Hepatocyte (in vitro differentiated cells): ENCODE results near the gene VCL. TPM values are rescaled to one million over a fixed set of nuclear protein-coding genes. Genes with fewer than 3 reads are reported as not detected.
"Not testable (repeated sequence)": the region's sequence is repeated elsewhere in the genome, so short reads cannot be mapped to it uniquely, and the experiment has no call there.

Experiments used
- DNase-seq: peaks from one replicate; pipeline ENCODE4 v3.0.0-alpha.2; 2016; ENCODE audit warnings: low spot score
- H2AFZ ChIP-seq: fragments of 200-600 bp; sonication (generic); 2 replicates; pipeline ENCODE4 v1.6.0; 2016; ENCODE audit warnings: antibody characterized with exemption, mild to moderate bottlenecking
- H3K27ac ChIP-seq: fragments of 200-600 bp; sonication (generic); 2 replicates; pipeline ENCODE4 v1.5.1; 2016; ENCODE audit warnings: mild to moderate bottlenecking
- H3K27me3 ChIP-seq: fragments of 200-600 bp; sonication (generic); 2 replicates; pipeline ENCODE4 v1.6.1; 2016
- H3K36me3 ChIP-seq: fragments of 200-600 bp; sonication (generic); replicated peaks from 2 replicates; pipeline ENCODE4 v1.5.1; 2016; ENCODE audit warnings: low read depth; ENCODE audit not compliant: insufficient read depth
- H3K4me1 ChIP-seq: fragments of 200-600 bp; sonication (generic); 2 replicates; pipeline ENCODE4 v1.5.1; 2016; ENCODE audit warnings: mild to moderate bottlenecking, moderate library complexity; ENCODE audit not compliant: insufficient read depth
- H3K4me2 ChIP-seq: fragments of 200-600 bp; sonication (generic); 2 replicates; pipeline ENCODE4 v1.6.0; 2016
- H3K4me3 ChIP-seq: fragments of 200-600 bp; sonication (generic); 2 replicates; pipeline ENCODE4 v1.5.1; 2016; ENCODE audit warnings: mild to moderate bottlenecking
- H3K79me2 ChIP-seq: fragments of 200-600 bp; sonication (generic); 2 replicates; pipeline ENCODE4 v1.6.0; 2017; ENCODE audit warnings: mild to moderate bottlenecking
- H3K9me2 ChIP-seq: fragments of 200-600 bp; sonication (generic); replicated peaks from 2 replicates; pipeline ENCODE4 v1.6.0; 2017; ENCODE audit warnings: mild to moderate bottlenecking; ENCODE audit not compliant: insufficient read depth
- H3K9me3 ChIP-seq: fragments of 200-600 bp; sonication (generic); 2 replicates; pipeline ENCODE4 v1.5.1; 2016; ENCODE audit warnings: low read depth, mild to moderate bottlenecking
- H4K20me1 ChIP-seq: fragments of 200-600 bp; sonication (generic); 2 replicates; pipeline ENCODE4 v1.6.0; 2016; ENCODE audit warnings: mild to moderate bottlenecking; ENCODE audit not compliant: insufficient read depth, poor library complexity, severe bottlenecking
- EZH2 ChIP-seq: fragments of 200-600 bp; sonication (generic); IDR thresholded peaks from 2 replicates; pipeline ENCODE4 v1.6.1; 2016; ENCODE audit warnings: antibody characterized with exemption, mild to moderate bottlenecking, borderline replicate concordance
- EZH2phosphoT487 ChIP-seq: fragments of 200-600 bp; sonication (generic); IDR thresholded peaks from one replicate; pipeline ENCODE4 v1.6.1; 2018; ENCODE audit warnings: antibody characterized with exemption, mild to moderate bottlenecking, low read depth, moderate library complexity; ENCODE audit not compliant: unreplicated experiment, severe bottlenecking
- whole genome bisulfite sequencing: methylation state at CpG from one replicate; pipeline ENCODE4 v1.1.6; 2016; ENCODE audit warnings: low lambda C conversion rate; ENCODE audit errors: missing lambda C conversion rate; 5-methylcytosine and 5-hydroxymethylcytosine counted together
- polyA plus RNA-seq: library from polyadenylated mRNA; unstranded; fragments of >200 nt; fragmentation: Nextera tagmentation; extraction: Ambion mirVana; gene quantifications from 2 replicates; pipeline ENCODE4 v1.2.1, GENCODE V29; 2016
- total RNA-seq: library from RNA; depleted of rRNA; stranded (reverse); fragments of >200 nt; gene quantifications from 2 replicates; pipeline ENCODE4 v1.2.3, GENCODE V29; 2014
- TF ChIP-seq, protein P1 (sequence below): fragments of 200-600 bp; sonication (generic); IDR thresholded peaks from 2 replicates; pipeline ENCODE4 v1.5.1; 2016; ENCODE audit warnings: antibody characterized with exemption, mild to moderate bottlenecking; ENCODE audit not compliant: poor library complexity

The VCL gene
- total and polyA plus RNA-seq, 2 experiments from 2014 or later = 60.8 to 93.4 TPM

DNA sequence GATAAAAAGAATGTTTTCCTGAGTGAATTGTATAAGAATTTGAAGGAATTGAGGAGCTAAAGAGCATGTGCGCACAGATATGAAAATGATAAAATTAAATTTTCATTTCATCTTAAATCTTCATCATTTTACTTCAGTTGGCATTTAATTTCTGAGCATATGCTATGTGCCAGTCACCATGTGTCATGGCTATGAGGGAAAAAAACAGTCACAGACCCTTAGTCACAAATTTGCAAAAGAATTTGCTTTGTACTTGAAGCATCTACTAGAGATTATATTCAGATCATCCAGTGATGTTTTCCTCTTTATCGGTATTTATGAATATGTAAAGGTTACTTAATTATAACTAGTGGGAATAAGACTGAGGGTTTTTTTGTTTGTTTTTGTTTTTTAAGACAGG lies 29.8 kb downstream of the VCL start:
- peaks cover 87% of the 10 kb centered on the region for H3K79me2 ChIP-seq
- no peaks in the 10 kb centered on the region for H3K9me3 ChIP-seq
- H3K9me2 ChIP-seq = no peaks in the 10 kb centered on the region
- H4K20me1 ChIP-seq = peaks cover 4% of the 10 kb centered on the region
- H2AFZ ChIP-seq = no peak overlapping the region
- no peaks in the 10 kb centered on the region for H3K27me3 ChIP-seq
- peaks cover 11% of the 10 kb centered on the region for H3K4me1 ChIP-seq
- H3K4me2 ChIP-seq = no peak overlapping the region
- H3K27ac ChIP-seq = no peak overlapping the region
- no peak overlapping the region for H3K4me3 ChIP-seq
- WGBS = 99% methylated on average over 2 of the region's 2 CpGs
- H3K36me3 ChIP-seq = no peaks in the 10 kb centered on the region
- no peak for DNase-seq
- TF ChIP-seq, protein P1, sequence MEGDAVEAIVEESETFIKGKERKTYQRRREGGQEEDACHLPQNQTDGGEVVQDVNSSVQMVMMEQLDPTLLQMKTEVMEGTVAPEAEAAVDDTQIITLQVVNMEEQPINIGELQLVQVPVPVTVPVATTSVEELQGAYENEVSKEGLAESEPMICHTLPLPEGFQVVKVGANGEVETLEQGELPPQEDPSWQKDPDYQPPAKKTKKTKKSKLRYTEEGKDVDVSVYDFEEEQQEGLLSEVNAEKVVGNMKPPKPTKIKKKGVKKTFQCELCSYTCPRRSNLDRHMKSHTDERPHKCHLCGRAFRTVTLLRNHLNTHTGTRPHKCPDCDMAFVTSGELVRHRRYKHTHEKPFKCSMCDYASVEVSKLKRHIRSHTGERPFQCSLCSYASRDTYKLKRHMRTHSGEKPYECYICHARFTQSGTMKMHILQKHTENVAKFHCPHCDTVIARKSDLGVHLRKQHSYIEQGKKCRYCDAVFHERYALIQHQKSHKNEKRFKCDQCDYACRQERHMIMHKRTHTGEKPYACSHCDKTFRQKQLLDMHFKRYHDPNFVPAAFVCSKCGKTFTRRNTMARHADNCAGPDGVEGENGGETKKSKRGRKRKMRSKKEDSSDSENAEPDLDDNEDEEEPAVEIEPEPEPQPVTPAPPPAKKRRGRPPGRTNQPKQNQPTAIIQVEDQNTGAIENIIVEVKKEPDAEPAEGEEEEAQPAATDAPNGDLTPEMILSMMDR = no peak
- TF ChIP-seq EZH2 (no peak), EZH2phosphoT487 (no peak)

DNA sequence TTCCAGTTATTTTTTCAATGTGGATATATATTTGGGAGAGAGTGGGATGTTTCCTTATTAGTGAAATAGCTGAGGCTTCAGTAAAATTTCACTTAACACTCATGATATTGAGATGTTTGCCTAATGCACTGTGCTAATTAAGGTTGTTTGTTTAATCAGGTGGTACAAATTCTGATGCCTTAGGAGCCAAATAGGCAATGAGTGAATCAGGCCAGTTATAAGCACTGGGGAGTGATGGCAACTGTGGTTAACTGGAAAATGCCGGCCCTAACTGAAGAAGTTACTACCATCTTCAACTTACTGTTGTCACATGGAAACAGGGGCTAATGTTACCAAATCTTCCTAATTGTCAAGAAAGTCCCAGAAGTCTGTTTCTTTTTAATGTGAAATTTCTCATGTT lies 32.0 kb downstream of the VCL start:
- peaks cover 12% of the 10 kb centered on the region for H3K4me1 ChIP-seq
- no peak for DNase-seq
- WGBS = 94% methylated on average over 1 of the region's 1 CpG
- no peak overlapping the region for H2AFZ ChIP-seq
- no peak for TF ChIP-seq EZH2phosphoT487
- H3K27me3 ChIP-seq = no peaks in the 10 kb centered on the region
- H3K4me3 ChIP-seq = no peak overlapping the region
- peaks cover 70% of the 10 kb centered on the region for H3K79me2 ChIP-seq
- H4K20me1 ChIP-seq = no peaks in the 10 kb centered on the region
- H3K27ac ChIP-seq = no peak overlapping the region
- H3K4me2 ChIP-seq = no peak overlapping the region
- H3K9me2 ChIP-seq = no peaks in the 10 kb centered on the region
- H3K36me3 ChIP-seq = no peaks in the 10 kb centered on the region
- no peaks in the 10 kb centered on the region for H3K9me3 ChIP-seq

DNA sequence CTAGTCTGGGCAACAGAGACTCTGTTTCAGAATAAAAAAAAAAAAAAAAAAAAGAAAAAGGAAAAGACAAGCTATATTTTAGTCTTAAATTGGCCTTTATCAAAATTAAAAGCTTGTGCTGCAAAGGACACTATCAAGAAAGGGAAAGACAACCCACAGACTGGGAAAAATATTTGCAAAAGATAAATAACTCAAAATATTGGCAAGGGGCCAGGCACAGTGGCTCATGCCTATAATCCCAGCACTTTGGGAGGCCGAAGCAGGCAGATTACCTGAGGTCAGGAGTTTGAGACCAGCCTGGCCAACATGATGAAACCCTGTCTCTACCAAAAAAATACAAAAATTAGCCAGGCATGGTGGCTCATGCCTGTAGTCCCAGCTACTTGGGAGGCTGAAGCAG lies 34.3 kb downstream of the VCL start:
- DNase-seq, H3K4me3 ChIP-seq, H3K9me3 ChIP-seq, H3K4me2 ChIP-seq, H3K9me2 ChIP-seq, H3K27ac ChIP-seq, H3K27me3 ChIP-seq, H3K4me1 ChIP-seq, H3K36me3 ChIP-seq, H2AFZ ChIP-seq, H4K20me1 ChIP-seq: not testable (repeated sequence)
- H3K79me2 ChIP-seq = peaks cover 62% of the 10 kb centered on the region
- 67% methylated on average over 1 of the region's 1 CpG for WGBS

DNA sequence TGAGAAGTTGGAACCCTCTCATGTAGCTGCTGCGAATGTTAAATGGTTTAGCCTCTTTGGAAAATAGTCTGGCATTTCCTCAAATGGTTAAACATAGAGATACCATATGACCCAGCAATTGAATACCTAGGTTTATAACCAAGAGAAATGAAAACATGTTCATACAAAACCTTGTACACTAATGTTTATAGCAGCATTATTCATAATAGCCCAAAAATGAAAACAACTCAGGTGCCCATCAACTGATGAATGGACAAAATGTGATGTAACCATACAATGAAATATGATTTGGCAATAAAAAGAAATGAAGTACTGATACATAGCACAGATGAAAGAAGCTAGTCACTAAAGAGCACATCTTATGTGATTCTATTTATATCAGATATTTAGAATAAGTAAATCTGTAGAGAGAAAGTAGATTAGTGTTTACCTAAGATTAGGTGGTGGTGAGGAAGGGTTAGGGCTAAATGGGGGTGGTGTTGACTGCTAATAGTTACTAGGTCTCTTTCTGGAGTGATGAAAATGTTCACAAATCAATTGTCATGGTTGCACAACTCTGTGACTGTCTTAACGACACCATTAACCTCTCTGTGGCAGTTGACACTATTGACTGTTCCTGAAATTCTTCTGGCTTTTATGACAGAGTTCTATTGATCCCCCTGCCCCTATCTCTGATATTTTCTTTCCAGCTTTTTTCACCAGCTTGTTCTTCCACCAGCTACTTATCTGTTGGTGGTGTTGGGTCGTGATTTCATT lies 35.2 kb downstream of the VCL start:
- Histone ChIP-seq H4K20me1 (no peaks in the 10 kb centered on the region), H3K9me2 (no peaks in the 10 kb centered on the region), H3K4me3 (no peak overlapping the region), H3K4me1 (peaks cover 6% of the 10 kb centered on the region), H3K9me3 (no peaks in the 10 kb centered on the region), H3K4me2 (no peak overlapping the region), H3K36me3 (no peaks in the 10 kb centered on the region), H3K27me3 (no peaks in the 10 kb centered on the region), H2AFZ (no peak overlapping the region), H3K79me2 (peaks cover 61% of the 10 kb centered on the region), H3K27ac (no peak overlapping the region)
- no peak for DNase-seq
- 70% methylated on average over 3 of the region's 3 CpGs for whole genome bisulfite sequencing
- TF ChIP-seq, protein P1 = no peak
- TF ChIP-seq EZH2phosphoT487 (no peak), EZH2 (no peak)
